Psoas muscle (tissue), 8 donors: ENCODE results near the gene GAS2L2. TPM values are rescaled to one million over a fixed set of nuclear protein-coding genes. Genes with fewer than 3 reads are reported as not detected.
A peak's percentile ranks its signal among the peaks of the same experiment; 100 is the strongest.

Source experiments
- ATAC-seq, 4 donors: fragments of 200-7000 bp; cut with Tn5 transposase; one replicate each; pipeline ENCODE4 v1.9.1; 2020; ENCODE audit warnings: moderate library complexity in 3 of 4, mild to moderate bottlenecking in 2 of 4
- DNase-seq, 2 donors: peaks; one replicate each; pipeline ENCODE4 v3.0.0-alpha.2; 2020
- H3K27ac ChIP-seq: fragments of 200-600 bp; one replicate; pipeline ENCODE4 v1.8.0; 2022
- H3K27me3 ChIP-seq, 3 donors: fragments of 200-600 bp in 1 of 3; one replicate each; pipeline versions ENCODE4 v1.6.1 to v1.8.0; 2013 to 2022; ENCODE audit warnings: low read length in 2 of 3, mild to moderate bottlenecking in 2 of 3, moderate library complexity in 1 of 3; ENCODE audit not compliant: insufficient read depth in 3 of 3
- H3K36me3 ChIP-seq, 2 donors: fragments of 200-600 bp in 1 of 2; one replicate each; pipeline versions ENCODE4 v1.6.1 to v1.8.0; 2013 to 2022; ENCODE audit warnings: low read depth in 1 of 2, mild to moderate bottlenecking in 1 of 2, moderate library complexity in 1 of 2; ENCODE audit not compliant: insufficient read depth in 1 of 2
- H3K4me1 ChIP-seq: fragments of 200-600 bp; one replicate; pipeline ENCODE4 v1.8.0; 2022
- H3K4me3 ChIP-seq: fragments of 200-600 bp; one replicate; pipeline ENCODE4 v1.8.0; 2022; ENCODE audit warnings: mild to moderate bottlenecking
- H3K9me3 ChIP-seq: fragments of 200-600 bp; one replicate; pipeline ENCODE4 v1.8.0; 2022
- WGBS, 3 donors: extraction: QIAGEN DNeasy Blood & Tissue Kit; methylation state at CpG; one replicate each; pipeline versions ENCODE4 v1.1.6 to v1.1.7; 2013; 5-methylcytosine and 5-hydroxymethylcytosine counted together
- intact Hi-C, 2 donors: fragments of 100-400 bp; cut with DNase I; formaldehyde crosslinking; loops; one replicate each; pipeline versions ENCODE4 v1.11.0 to v1.14.2; 2022
- polyA plus RNA-seq, 3 donors: library from polyadenylated mRNA; stranded (reverse); fragments of 200-250 nt; gene quantifications; one replicate each; pipeline ENCODE4 v1.2.3, GENCODE V29; 2013
- total RNA-seq, 4 donors: library from RNA; stranded (reverse); fragmentation: NEBNext Ultra II Directional in 2 of 4; extraction: Animal tissue kit (Norgen Biotek cat#: 25700) in 2 of 4; gene quantifications; one replicate each; pipeline versions ENCODE4 v1.2.1 to v1.2.4, GENCODE V29; 2021 to 2023
- TF ChIP-seq, protein P1 (sequence below): fragments of 200-600 bp; IDR thresholded peaks from one replicate; pipeline ENCODE4 v1.8.0; 2022; ENCODE audit warnings: antibody characterized with exemption
- donor health status: healthy with polysubstance abuse.
- donor health status: DM: no; HTN: no; CAD: no; lungs with moderate emphysema.
- donor health status: Bipolar disorder and iron deficiency.
- donor health status: healthy.
- donor health status: DM: yes; HTN: yes; CAD: no.
- donor health status: DM: no; HTN: no; CAD: no.
- donor health status: DM: no; HTN: no; CAD: no.
- donor health status: DM: yes; HTN: yes; CAD: no.

GAS2L2 gene
- total and polyA plus RNA-seq, 7 donors: 0.04 to 0.27 (median 0.13) TPM; not detected in 1

DNA sequence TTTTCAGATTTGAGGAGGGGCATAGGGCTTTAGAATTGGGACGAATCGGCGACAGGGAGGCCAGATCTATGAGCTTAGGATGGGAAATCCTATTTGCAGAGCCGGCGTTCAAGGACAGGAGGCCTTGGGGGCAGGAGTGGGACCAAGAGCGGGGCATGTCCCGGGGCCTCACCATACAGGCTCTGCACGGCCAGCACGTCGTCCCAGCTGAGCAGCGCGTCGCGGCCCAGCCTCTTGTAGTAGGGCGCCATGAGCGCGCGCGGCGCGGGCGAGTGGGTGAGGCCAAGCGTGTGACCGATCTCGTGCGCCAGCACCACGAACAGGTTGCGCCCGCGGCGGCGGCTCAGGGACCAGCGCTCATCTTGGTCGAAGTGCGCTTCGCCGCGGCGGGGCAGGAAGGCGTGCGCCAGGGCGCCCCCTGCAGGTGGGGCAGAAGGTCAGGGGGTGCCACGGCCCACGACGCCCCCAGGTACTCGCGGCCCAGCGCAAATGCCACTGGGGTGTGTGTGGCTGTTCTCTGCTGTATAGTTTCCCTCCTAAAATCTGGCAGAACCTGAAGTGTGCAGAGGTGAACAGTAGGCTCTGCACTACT is 17.0 kb upstream of the GAS2L2 start:
- Histone ChIP-seq H3K4me1 (no peaks in the 10 kb centered on the region), H3K4me3 (no peak overlapping the region)
- intact Hi-C loops: no loop called here

DNA sequence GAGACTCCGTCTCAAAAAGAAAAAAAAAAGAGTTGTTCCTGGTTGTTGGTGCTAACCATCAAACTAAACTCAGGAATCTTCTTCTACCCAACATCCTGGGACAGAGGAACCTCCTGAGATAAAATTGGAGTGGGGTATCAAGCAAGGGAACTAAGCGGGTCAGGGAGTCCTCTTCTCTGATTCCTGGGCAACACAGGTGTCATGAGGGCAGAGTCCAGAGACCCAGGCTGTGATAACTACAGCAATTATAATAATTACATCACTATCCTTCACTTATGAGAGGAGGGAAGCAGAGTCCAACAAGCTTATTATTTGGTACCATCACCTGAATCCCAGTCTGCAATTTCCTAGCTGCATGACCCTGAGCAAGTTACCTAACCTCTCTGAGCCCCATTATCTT is 15.8 kb upstream of the GAS2L2 start:
- ATAC-seq (no peak), DNase-seq (no peak)
- Histone ChIP-seq H3K36me3 (no peaks in the 10 kb centered on the region), H3K27me3 (no peaks in the 10 kb centered on the region), H3K4me3 (no peak overlapping the region), H3K27ac (no peak overlapping the region), H3K9me3 (no peaks in the 10 kb centered on the region), H3K4me1 (peaks cover 6% of the 10 kb centered on the region)
- 94 to 100% (median 98%) methylated on average over 2 of the region's 2 CpGs for WGBS, 3 donors
- intact Hi-C loops: no loop called here
- TF ChIP-seq, protein P1, sequence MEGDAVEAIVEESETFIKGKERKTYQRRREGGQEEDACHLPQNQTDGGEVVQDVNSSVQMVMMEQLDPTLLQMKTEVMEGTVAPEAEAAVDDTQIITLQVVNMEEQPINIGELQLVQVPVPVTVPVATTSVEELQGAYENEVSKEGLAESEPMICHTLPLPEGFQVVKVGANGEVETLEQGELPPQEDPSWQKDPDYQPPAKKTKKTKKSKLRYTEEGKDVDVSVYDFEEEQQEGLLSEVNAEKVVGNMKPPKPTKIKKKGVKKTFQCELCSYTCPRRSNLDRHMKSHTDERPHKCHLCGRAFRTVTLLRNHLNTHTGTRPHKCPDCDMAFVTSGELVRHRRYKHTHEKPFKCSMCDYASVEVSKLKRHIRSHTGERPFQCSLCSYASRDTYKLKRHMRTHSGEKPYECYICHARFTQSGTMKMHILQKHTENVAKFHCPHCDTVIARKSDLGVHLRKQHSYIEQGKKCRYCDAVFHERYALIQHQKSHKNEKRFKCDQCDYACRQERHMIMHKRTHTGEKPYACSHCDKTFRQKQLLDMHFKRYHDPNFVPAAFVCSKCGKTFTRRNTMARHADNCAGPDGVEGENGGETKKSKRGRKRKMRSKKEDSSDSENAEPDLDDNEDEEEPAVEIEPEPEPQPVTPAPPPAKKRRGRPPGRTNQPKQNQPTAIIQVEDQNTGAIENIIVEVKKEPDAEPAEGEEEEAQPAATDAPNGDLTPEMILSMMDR: no peak

More for the DNA sequence above, 17.0 kb upstream of the GAS2L2 start:
- ATAC-seq (no peak), DNase-seq (no peak)
- no peaks in the 10 kb centered on the region for H3K9me3 ChIP-seq
- TF ChIP-seq, protein P1: no peak
- 93 to 96% (median 94%) methylated on average over 48 of the region's 48 CpGs for WGBS, 3 donors
- H3K36me3 ChIP-seq: no peaks in the 10 kb centered on the region
- no peaks in the 10 kb centered on the region for H3K27me3 ChIP-seq
- no peak overlapping the region for H3K27ac ChIP-seq

DNA sequence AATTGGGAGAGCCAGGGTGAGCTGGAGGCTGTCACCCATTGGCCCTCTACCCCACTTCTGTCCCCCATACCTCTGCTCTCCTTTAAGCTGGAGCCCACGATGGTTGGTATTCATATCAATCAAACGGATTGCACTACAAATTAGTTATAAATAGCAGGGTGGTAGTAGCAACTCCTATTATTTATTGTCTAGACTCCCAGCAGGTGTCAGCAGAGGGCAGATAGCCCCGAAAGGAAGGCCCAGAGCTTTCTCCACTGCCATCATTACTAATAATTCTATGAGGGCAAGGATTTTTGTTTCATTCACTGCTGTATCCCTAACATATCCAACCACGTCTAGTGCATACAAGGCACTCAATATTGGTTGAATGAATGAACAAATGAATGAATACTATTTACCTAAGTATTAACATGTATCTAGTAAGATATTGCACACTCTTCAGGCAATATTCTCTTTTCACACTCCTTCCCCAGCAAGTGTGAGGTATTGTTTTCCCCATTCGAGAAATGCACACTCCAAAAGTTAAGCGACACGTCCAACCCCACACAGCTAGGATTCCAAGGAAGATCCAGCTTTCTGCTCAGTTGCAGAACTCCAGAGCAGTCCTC is 14.0 kb upstream of the GAS2L2 start:
- Histone ChIP-seq H3K4me1 (peaks cover 6% of the 10 kb centered on the region), H3K27ac (no peak overlapping the region), H3K27me3 (no peaks in the 10 kb centered on the region), H3K36me3 (no peaks in the 10 kb centered on the region), H3K4me3 (no peak overlapping the region), H3K9me3 (no peaks in the 10 kb centered on the region)
- ATAC-seq: no peak
- intact Hi-C loops: loop anchor here in 1 of 2 donors (2.0 kb wide), 1 partner anchor 42 kb away; the partner anchor contains the start of gene TAF15
- 48 to 51% (median 51%) methylated on average over 7 of the region's 7 CpGs for WGBS, 3 donors
- TF ChIP-seq, protein P1: peak; percentile 42
- no peak for DNase-seq

DNA sequence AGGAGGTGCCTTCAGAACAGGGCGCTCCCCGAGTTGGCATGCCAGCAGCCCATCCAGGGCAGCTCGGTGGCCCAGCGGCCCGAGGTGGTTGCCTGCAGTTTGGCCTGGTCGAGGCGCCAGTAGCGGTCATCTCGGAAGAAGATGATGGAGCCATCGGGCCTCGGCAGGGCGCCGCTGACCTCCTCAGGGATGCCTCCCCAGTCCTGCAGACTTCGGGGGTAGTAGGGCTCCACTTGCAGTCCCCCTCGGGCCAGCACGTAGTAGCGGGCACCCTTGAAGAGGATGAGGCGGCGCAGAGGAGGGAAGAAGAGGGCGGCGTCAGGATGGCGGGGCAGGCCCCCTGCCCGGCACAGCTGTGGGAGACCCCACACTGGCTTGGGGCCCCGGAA is 13.4 kb upstream of the GAS2L2 start:
- H3K36me3 ChIP-seq: no peaks in the 10 kb centered on the region
- H3K27me3 ChIP-seq: no peaks in the 10 kb centered on the region
- WGBS, 3 donors: 91 to 95% (median 92%) methylated on average over 24 of the region's 24 CpGs
- DNase-seq (no peak), ATAC-seq (no peak)
- intact Hi-C loops: loop anchor here in 1 of 2 donors (2.0 kb wide), 1 partner anchor 42 kb away; the partner anchor contains the start of gene TAF15
- TF ChIP-seq, protein P1: no peak
- no peak overlapping the region for H3K4me3 ChIP-seq
- H3K9me3 ChIP-seq: no peaks in the 10 kb centered on the region
- H3K4me1 ChIP-seq: peaks cover 6% of the 10 kb centered on the region
- H3K27ac ChIP-seq: no peak overlapping the region
